Measurements from ENCODE around the gene CHD5. TPM values are rescaled to one million over a fixed set of nuclear protein-coding genes. Genes with fewer than 3 reads are reported as not detected.

The CHD5 gene
- total and polyA plus RNA-seq, 2 of the 4 experiments (the other 2 are of a cell fraction) = under 0.01 to 0.09 TPM

DNA sequence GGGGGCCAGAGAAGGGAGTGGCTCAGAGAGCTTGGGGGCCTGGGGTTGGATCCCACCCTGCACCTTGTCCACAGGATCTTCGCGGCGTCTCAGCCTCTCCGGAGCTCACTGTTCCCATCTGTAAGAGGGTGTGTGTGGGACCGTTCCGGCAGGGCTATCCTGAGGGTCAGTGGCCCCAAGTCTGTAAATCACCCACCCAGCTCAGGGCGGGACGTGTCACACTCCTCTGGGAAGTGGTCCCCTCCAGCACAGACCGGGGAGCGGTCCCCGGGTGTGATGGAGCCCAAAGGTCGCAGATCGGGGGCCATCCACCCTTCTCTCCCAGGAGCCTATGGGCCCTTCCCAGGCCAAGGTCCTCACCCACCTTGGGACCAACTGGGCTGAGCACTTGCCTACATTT, 94.5 kb downstream of the CHD5 start:
- Histone ChIP-seq H3K56ac (ENCODE audit: extremely low read depth, insufficient read depth, low read length) (no peak overlapping the region), H4K5ac (ENCODE audit: low read depth, low read length) (no peak overlapping the region), H4K20me1 (ENCODE audit: insufficient read depth, low read length) (no peaks in the 10 kb centered on the region), H2BK15ac (ENCODE audit: low read depth, low read length) (no peak overlapping the region), H2AFZ (replicated peaks; ENCODE audit: low read length, poor library complexity) (no peak overlapping the region), H3K79me1 (ENCODE audit: low read depth in 1 of 2, low read length in 2 of 2) (no peaks in the 10 kb centered on the region), H2BK120ac (ENCODE audit: low read depth, low read length) (no peak overlapping the region), H3K9ac (ENCODE audit: low read depth, low read length) (no peak overlapping the region), H3K9me1 (ENCODE audit: insufficient read depth, low read length) (no peaks in the 10 kb centered on the region), H3K36me3 (ENCODE audit: control insufficient read depth, insufficient read depth, low read length) (no peaks in the 10 kb centered on the region), H3K4me1 (ENCODE audit: control insufficient read depth, insufficient read depth, low read length) (no peaks in the 10 kb centered on the region), H3K14ac (replicated peaks; ENCODE audit: low read depth, low read length) (no peak overlapping the region), H3K9me3 (ENCODE audit: control insufficient read depth, insufficient read depth, low read length) (no peaks in the 10 kb centered on the region), H2AK9ac (replicated peaks; ENCODE audit: low read depth, low read length, poor library complexity) (no peak overlapping the region), H2BK20ac (ENCODE audit: low read depth, low read length) (no peak overlapping the region), H3K4ac (ENCODE audit: low read depth, low read length) (no peak overlapping the region), H3K23ac (ENCODE audit: low read depth, low read length) (no peak overlapping the region), H4K91ac (ENCODE audit: insufficient read depth, low read depth, low read length) (no peak overlapping the region), H2AK5ac (ENCODE audit: low read depth, low read length) (no peak overlapping the region), H3K4me3 (ENCODE audit: insufficient read depth, low read depth, low read length) (no peak overlapping the region), H3K27ac (ENCODE audit: insufficient read depth, low read length) (no peak overlapping the region), H2BK5ac (ENCODE audit: low read depth, low read length, poor library complexity, severe bottlenecking) (no peak overlapping the region), H4K8ac (ENCODE audit: low read depth in 2 of 2, low read length in 2 of 2) (no peak overlapping the region), H3K4me2 (ENCODE audit: low read depth, low read length) (no peak overlapping the region), H3K27me3 (ENCODE audit: control insufficient read depth, insufficient read depth, low read length) (peaks cover 29% of the 10 kb centered on the region), H3K18ac (ENCODE audit: low read depth, low read length) (no peak overlapping the region)
- in situ Hi-C loops (cut with MboI; ENCODE audit: low sequenced_read_pairs) = no loop called here
- intact Hi-C loops (cut with micrococcal nuclease) = loop anchor here (2.0 kb wide), 1 partner anchor 31 kb away; no protein-coding TSS in a partner anchor
- no peak for TF ChIP-seq SMC3 (IDR thresholded peaks at IDR 0.05; ENCODE audit: low read depth, low read length)
- no peak for ATAC-seq (ENCODE audit: low read depth)
- 80% methylated on average over 2 of the region's 13 CpGs; no CpG with 5 or more reads in 1 of the 2 experiments for WGBS, 2 experiments (ENCODE audit: extremely low coverage in 2 of 2, insufficient read length in 1 of 2)
- dilution Hi-C loops (cut with HindIII; ENCODE audit: low sequenced_read_pairs, unreplicated experiment) = no loop called here
- BruUV-seq (replicated peaks) = no TSS peak
- ChIA-PET POLR2A (ENCODE audit: unreplicated experiment) (no interaction called here), CTCF (no interaction called here)
- DNase-seq = no peak

Data from IMR-90 (cell line).